Psoas muscle (tissue), 8 donors: ENCODE measurements around the gene FANCM. TPM values are rescaled to one million over a fixed set of nuclear protein-coding genes. Genes with fewer than 3 reads are reported as not detected.

Experiments used
- ATAC-seq, 4 donors: fragments of 200-7000 bp; cut with Tn5 transposase; one replicate each; pipeline ENCODE4 v1.9.1; 2020; ENCODE audit warnings: moderate library complexity in 3 of 4, mild to moderate bottlenecking in 2 of 4
- DNase-seq, 2 donors: peaks; one replicate each; pipeline ENCODE4 v3.0.0-alpha.2; 2020
- H3K27ac ChIP-seq: fragments of 200-600 bp; one replicate; pipeline ENCODE4 v1.8.0; 2022
- H3K27me3 ChIP-seq, 3 donors: fragments of 200-600 bp in 1 of 3; one replicate each; pipeline versions ENCODE4 v1.6.1 to v1.8.0; 2013 to 2022; ENCODE audit warnings: low read length in 2 of 3, mild to moderate bottlenecking in 2 of 3, moderate library complexity in 1 of 3; ENCODE audit not compliant: insufficient read depth in 3 of 3
- H3K36me3 ChIP-seq, 2 donors: fragments of 200-600 bp in 1 of 2; one replicate each; pipeline versions ENCODE4 v1.6.1 to v1.8.0; 2013 to 2022; ENCODE audit warnings: low read depth in 1 of 2, mild to moderate bottlenecking in 1 of 2, moderate library complexity in 1 of 2; ENCODE audit not compliant: insufficient read depth in 1 of 2
- H3K4me1 ChIP-seq: fragments of 200-600 bp; one replicate; pipeline ENCODE4 v1.8.0; 2022
- H3K4me3 ChIP-seq: fragments of 200-600 bp; one replicate; pipeline ENCODE4 v1.8.0; 2022; ENCODE audit warnings: mild to moderate bottlenecking
- H3K9me3 ChIP-seq: fragments of 200-600 bp; one replicate; pipeline ENCODE4 v1.8.0; 2022
- WGBS, 3 donors: extraction: QIAGEN DNeasy Blood & Tissue Kit; methylation state at CpG; one replicate each; pipeline versions ENCODE4 v1.1.6 to v1.1.7; 2013; 5-methylcytosine and 5-hydroxymethylcytosine counted together
- intact Hi-C, 2 donors: fragments of 100-400 bp; cut with DNase I; formaldehyde crosslinking; loops; one replicate each; pipeline versions ENCODE4 v1.11.0 to v1.14.2; 2022
- polyA plus RNA-seq, 3 donors: library from polyadenylated mRNA; stranded (reverse); fragments of 200-250 nt; gene quantifications; one replicate each; pipeline ENCODE4 v1.2.3, GENCODE V29; 2013
- total RNA-seq, 4 donors: library from RNA; stranded (reverse); fragmentation: NEBNext Ultra II Directional in 2 of 4; extraction: Animal tissue kit (Norgen Biotek cat#: 25700) in 2 of 4; gene quantifications; one replicate each; pipeline versions ENCODE4 v1.2.1 to v1.2.4, GENCODE V29; 2021 to 2023
- TF ChIP-seq, protein P1 (sequence below): fragments of 200-600 bp; IDR thresholded peaks from one replicate; pipeline ENCODE4 v1.8.0; 2022; ENCODE audit warnings: antibody characterized with exemption
- donor health status: healthy with polysubstance abuse.
- donor health status: DM: no; HTN: no; CAD: no; lungs with moderate emphysema.
- donor health status: Bipolar disorder and iron deficiency.
- donor health status: healthy.
- donor health status: DM: yes; HTN: yes; CAD: no.
- donor health status: DM: no; HTN: no; CAD: no.
- donor health status: DM: no; HTN: no; CAD: no.
- donor health status: DM: yes; HTN: yes; CAD: no.

Gene FANCM
- total and polyA plus RNA-seq, 7 donors: 1.0 to 2.4 (median 1.7) TPM

DNA sequence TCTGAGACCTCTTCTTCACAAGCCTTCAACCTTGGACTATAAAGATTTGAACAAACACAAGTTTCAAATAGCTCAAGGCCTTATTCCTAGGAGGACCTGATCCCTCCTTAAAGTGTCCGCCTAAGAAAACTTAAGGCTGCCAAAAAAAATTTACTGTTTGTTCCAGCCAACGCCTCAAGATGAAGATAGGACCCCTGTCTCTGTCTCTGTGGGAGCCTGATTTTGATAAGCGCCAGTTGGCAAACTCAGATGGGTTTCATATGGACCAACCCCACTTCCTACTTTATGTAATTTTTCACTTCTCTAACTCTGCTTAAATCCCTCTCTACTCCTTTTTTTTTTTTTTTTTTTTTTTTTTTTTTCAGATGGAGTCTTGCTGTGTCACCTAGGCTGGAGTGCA lies 12.5 kb upstream of the FANCM start:
- Histone ChIP-seq H3K9me3 (no peaks in the 10 kb centered on the region), H3K36me3 (peaks cover 0 to 93% of the 10 kb centered on the region in 2 donors), H3K27me3 (no peaks in the 10 kb centered on the region), H3K27ac (no peak overlapping the region), H3K4me1 (peaks cover 15% of the 10 kb centered on the region), H3K4me3 (no peak overlapping the region)
- TF ChIP-seq, protein P1, sequence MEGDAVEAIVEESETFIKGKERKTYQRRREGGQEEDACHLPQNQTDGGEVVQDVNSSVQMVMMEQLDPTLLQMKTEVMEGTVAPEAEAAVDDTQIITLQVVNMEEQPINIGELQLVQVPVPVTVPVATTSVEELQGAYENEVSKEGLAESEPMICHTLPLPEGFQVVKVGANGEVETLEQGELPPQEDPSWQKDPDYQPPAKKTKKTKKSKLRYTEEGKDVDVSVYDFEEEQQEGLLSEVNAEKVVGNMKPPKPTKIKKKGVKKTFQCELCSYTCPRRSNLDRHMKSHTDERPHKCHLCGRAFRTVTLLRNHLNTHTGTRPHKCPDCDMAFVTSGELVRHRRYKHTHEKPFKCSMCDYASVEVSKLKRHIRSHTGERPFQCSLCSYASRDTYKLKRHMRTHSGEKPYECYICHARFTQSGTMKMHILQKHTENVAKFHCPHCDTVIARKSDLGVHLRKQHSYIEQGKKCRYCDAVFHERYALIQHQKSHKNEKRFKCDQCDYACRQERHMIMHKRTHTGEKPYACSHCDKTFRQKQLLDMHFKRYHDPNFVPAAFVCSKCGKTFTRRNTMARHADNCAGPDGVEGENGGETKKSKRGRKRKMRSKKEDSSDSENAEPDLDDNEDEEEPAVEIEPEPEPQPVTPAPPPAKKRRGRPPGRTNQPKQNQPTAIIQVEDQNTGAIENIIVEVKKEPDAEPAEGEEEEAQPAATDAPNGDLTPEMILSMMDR: no peak
- 94 to 96% (median 95%) methylated on average over 3 of the region's 3 CpGs for WGBS, 3 donors
- no peak for DNase-seq
- intact Hi-C loops: no loop called here
- ATAC-seq: no peak

DNA sequence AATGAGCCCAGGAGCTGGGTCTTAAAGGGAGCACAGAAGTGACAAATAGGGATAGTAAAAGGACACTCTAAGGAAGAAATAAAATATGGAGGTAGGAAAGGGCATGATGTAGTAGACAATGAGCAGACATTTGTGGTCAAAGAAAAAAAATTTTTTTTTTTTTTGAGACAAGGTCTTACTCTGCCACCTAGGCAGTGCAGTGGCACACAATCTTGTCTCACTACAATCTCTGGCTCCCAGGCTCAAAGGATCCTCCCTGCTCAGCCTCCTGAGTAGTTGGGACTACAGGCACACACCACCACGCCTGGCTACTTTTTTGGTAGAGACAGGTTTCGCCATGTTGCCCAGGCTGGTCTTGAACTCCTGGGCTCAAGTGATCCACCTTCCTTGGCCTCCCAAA lies 10.0 kb upstream of the FANCM start:
- TF ChIP-seq, protein P1: no peak
- Histone ChIP-seq H3K27ac (no peak overlapping the region), H3K36me3 (peaks cover 0 to 71% of the 10 kb centered on the region in 2 donors), H3K4me3 (no peak overlapping the region), H3K4me1 (peaks cover 39% of the 10 kb centered on the region), H3K9me3 (no peaks in the 10 kb centered on the region), H3K27me3 (no peaks in the 10 kb centered on the region)
- DNase-seq (no peak), ATAC-seq (no peak)
- intact Hi-C loops: no loop called here
- WGBS, 3 donors: 94 to 100% (median 98%) methylated on average over 2 of the region's 2 CpGs

DNA sequence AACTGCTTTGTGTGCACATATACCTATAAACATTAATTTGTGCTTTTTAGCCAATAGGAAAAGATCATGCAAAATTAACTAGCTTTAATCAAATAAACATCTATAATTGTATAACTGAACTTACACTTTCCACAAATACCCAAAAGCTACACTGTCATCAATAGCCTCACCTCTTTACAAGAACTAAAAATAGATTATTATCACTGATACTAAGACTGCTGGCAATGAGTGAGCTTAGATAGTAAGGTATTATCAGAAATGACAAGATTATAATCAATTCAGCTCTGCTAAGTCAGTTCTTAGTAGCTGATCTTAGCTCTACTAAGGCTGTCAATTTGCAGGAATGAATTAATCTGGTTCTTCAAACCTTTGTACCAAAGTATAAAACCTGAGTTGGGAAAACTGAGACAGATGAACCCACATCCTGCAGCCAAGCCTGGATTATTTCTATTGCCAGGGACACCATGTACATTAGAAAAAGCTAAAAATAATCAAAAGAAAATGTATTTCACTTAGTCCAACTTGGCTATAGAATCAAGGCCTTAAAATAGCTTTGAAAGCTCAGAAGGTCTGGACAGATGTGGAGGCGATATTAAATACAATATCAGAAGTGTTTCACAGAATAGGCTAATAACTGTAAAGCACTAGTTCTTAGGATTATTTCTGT lies 6.6 kb upstream of the FANCM start:
- Histone ChIP-seq H3K27me3 (no peaks in the 10 kb centered on the region), H3K4me3 (peak overlapping the region; percentile 39), H3K9me3 (no peaks in the 10 kb centered on the region), H3K27ac (peak overlapping the region; percentile 75), H3K4me1 (peaks cover 59% of the 10 kb centered on the region), H3K36me3 (peaks cover 0 to 40% of the 10 kb centered on the region in 2 donors)
- DNase-seq (no peak), ATAC-seq (peak in 3 of 4 donors; percentile 28 to 78 (median 64))
- 25 to 31% (median 26%) methylated on average over 1 of the region's 1 CpG for WGBS, 3 donors
- intact Hi-C loops: no loop called here
- TF ChIP-seq, protein P1: no peak

DNA sequence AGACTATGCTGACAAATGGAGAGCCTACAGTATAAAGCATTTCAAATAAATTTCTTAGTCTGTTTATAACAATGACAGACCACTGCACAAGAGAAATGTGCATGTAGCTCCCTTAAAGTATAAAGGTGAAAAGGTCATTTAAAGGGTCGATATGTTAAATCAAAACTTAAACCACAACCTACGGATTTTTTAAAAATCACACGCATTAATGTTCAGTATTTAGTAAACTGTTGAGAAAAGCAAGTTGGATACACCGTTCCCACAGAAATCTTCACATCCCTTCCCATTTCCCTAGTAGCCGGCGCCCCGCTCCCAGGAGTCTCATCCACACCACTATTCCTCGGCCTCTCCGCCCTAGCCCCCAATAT lies 2.1 kb upstream of the FANCM start:
- Histone ChIP-seq H3K9me3 (no peaks in the 10 kb centered on the region), H3K4me1 (peaks cover 58% of the 10 kb centered on the region), H3K27ac (peak overlapping the region; percentile 92), H3K36me3 (no peaks in the 10 kb centered on the region), H3K27me3 (no peaks in the 10 kb centered on the region), H3K4me3 (peak overlapping the region; percentile 86)
- ATAC-seq: peak; percentile 6 to 28 (median 8)
- intact Hi-C loops: loop anchor here (2.0 to 5.0 kb wide), 2 partner anchors 46 to 171 kb away; partner anchors contain the start of gene TOGARAM1 (in 2 of the 2)
- no peak for DNase-seq
- TF ChIP-seq, protein P1: no peak
- WGBS, 3 donors: 0 to 1% (median 1%) methylated on average over 9 of the region's 9 CpGs
